ENCODE results near the gene NR3C1. TPM values are rescaled to one million over a fixed set of nuclear protein-coding genes. Genes with fewer than 3 reads are reported as not detected.

Gene NR3C1
- total and polyA plus RNA-seq, 2 of the 13 experiments (the other 11 are each of a cell fraction or from before 2014, with no cell fraction given): 10.0 to 24.3 TPM

DNA sequence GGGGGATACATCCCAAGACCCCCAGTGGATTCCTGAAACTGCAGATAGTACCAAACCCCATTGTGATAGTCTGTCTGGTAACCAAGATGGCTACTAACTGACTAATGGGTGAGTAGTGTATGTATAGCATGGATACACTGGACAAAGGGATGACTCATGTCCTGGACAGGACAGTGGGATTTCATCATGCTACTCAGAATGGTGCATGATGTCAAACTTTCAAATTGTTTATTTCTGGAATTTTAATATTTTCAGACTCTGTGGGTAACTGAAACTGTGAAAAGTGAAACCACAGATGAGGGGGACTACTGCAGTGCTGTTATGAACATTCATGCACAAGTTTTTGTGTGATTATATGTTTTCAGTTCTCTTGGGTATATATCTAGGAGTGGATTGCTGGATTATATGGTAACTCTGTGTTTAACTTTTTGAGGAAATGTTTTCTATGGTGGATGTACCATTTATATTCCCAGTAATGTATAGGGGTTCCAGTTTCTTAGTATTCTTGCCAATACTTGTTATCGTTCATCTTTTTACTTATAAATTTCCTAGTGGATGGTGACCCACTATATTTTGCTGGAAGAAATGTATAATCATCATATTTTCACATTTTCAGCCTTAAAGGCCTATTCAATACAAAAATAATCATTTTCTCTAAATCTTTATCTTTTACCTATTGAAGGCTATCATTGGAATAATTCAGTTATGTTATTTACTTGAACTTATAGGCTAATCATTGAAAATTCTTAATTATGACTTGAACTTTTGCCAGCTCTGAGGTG, 140.9 kb downstream of the NR3C1 start:
- no peak for FAIRE-seq
- H3K9me3 ChIP-seq (ENCODE audit: low read length): no peaks in the 10 kb centered on the region

More for the DNA sequence above, 140.9 kb downstream of the NR3C1 start:
- TF ChIP-seq KLF9 (CRISPR knock-in tag; IDR thresholded peaks at IDR 0.05; ENCODE audit: low read depth) (no peak), CEBPB (IDR thresholded peaks at IDR 0.05; ENCODE audit: borderline replicate concordance, low read depth, low read length) (0 out of 2 replicates have a peak, but pooled peaks have one; percentile 14), ZNF644 (CRISPR knock-in tag; IDR thresholded peaks at IDR 0.05; ENCODE audit: low read depth) (peak; percentile 52; the same call in 1 of the 2 replicates), ZBTB8A (CRISPR knock-in tag; IDR thresholded peaks at IDR 0.05; ENCODE audit: borderline replicate concordance, low read depth) (no peak), ZNF616 (CRISPR knock-in tag; IDR thresholded peaks at IDR 0.05; ENCODE audit: low read depth) (no peak), ZNF274 (CRISPR knock-in tag; IDR thresholded peaks at IDR 0.05) (no peak), FOXJ3 (CRISPR knock-in tag; IDR thresholded peaks at IDR 0.05; ENCODE audit: borderline replicate concordance) (no peak), ZBTB21 (CRISPR knock-in tag; IDR thresholded peaks at IDR 0.05) (no peak), TAF1 (CRISPR knock-in tag; IDR thresholded peaks at IDR 0.05) (no peak), RFX1 (IDR thresholded peaks at IDR 0.05) (no peak), BCL6 (CRISPR knock-in tag; IDR thresholded peaks at IDR 0.05) (no peak), ZNF670 (CRISPR knock-in tag; IDR thresholded peaks at IDR 0.05; ENCODE audit: borderline replicate concordance) (no peak), CEBPG (CRISPR knock-in tag; IDR thresholded peaks at IDR 0.05) (0 out of 2 replicates have a peak, but pooled peaks have one; percentile 18), FOSL2 (CRISPR knock-in tag; IDR thresholded peaks at IDR 0.05) (peak; percentile 89), EEA1 (CRISPR knock-in tag; IDR thresholded peaks at IDR 0.05; ENCODE audit: borderline replicate concordance) (no peak), MXI1 (IDR thresholded peaks at IDR 0.05; ENCODE audit: borderline replicate concordance, low read depth, low read length) (no peak), MAFK (conservative IDR thresholded peaks at IDR 0.05 in 1 of 2, IDR thresholded peaks at IDR 0.05 in 1 of 2; ENCODE audit: low read length in 2 of 2) (peak; percentile 28 to 34; a peak in 1 of 4 replicates), MAFF (IDR thresholded peaks at IDR 0.05; ENCODE audit: low read depth, low read length) (peak; percentile 28; the same call in 1 of the 2 replicates)
- TF ChIP-seq, protein P1, sequence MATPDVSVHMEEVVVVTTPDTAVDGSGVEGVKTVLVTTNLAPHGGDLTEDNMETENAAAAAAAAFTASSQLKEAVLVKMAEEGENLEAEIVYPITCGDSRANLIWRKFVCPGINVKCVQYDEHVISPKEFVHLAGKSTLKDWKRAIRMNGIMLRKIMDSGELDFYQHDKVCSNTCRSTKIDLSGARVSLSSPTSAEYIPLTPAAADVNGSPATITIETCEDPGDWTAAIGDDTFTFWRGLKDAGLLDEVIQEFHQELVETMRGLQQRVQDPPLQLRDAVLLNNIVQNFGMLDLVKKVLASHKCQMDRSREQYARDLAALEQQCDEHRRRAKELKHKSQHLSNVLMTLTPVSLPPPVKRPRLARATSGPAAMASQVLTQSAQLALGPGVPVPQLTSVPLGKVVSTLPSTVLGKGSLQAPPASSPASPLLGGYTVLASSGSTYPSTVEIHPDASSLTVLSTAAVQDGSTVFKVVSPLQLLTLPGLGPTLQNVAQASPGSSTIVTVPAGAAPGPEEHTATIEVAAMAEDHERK (CRISPR knock-in tag; IDR thresholded peaks at IDR 0.05; ENCODE audit: low read depth): no peak
- TF ChIP-seq, protein P2, sequence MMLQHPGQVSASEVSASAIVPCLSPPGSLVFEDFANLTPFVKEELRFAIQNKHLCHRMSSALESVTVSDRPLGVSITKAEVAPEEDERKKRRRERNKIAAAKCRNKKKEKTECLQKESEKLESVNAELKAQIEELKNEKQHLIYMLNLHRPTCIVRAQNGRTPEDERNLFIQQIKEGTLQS (CRISPR knock-in tag; IDR thresholded peaks at IDR 0.05): 0 out of 2 replicates have a peak, but pooled peaks have one; percentile 22
- TF ChIP-seq, protein P3, sequence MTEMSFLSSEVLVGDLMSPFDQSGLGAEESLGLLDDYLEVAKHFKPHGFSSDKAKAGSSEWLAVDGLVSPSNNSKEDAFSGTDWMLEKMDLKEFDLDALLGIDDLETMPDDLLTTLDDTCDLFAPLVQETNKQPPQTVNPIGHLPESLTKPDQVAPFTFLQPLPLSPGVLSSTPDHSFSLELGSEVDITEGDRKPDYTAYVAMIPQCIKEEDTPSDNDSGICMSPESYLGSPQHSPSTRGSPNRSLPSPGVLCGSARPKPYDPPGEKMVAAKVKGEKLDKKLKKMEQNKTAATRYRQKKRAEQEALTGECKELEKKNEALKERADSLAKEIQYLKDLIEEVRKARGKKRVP (CRISPR knock-in tag; IDR thresholded peaks at IDR 0.05): peak in 1 of 2 experiments; percentile 81; a peak in 2 of 4 replicates
- DNase-seq (ENCODE audit: low spot score) (peak; percentile 27), ATAC-seq (no peak)
- no peaks in the 10 kb centered on the region for H3K27me3 ChIP-seq (ENCODE audit: control insufficient read depth in 1 of 2, insufficient read depth in 2 of 2, low read length in 2 of 2)
- H2AFZ ChIP-seq (ENCODE audit: low read length): no peak overlapping the region
- H3K4me2 ChIP-seq (ENCODE audit: low read depth, low read length): no peak overlapping the region
- in situ Hi-C loops (cut with HindIII; ENCODE audit: extremely low pct_ligation_motif_present, low pct_unique_long_range_greater_than_20kb) (no loop called here), intact Hi-C loops (cut with micrococcal nuclease; ENCODE audit: unreplicated experiment) (no loop called here)
- no TSS peak for BruUV-seq (replicated peaks)
- no peaks in the 10 kb centered on the region for H3K36me3 ChIP-seq (replicated peaks in 1 of 2; ENCODE audit: control insufficient read depth in 1 of 2, insufficient read depth in 2 of 2, low read length in 2 of 2)
- 94% methylated on average over 1 of the region's 1 CpG for WGBS (ENCODE audit: low lambda C conversion rate)
- ChIA-PET POLR2A (no interaction called here), CTCF (ENCODE audit: low intra/inter-chr PET ratio, low total read pairs) (no interaction called here)
- H3K4me1 ChIP-seq (ENCODE audit: insufficient read depth, low read length): no peaks in the 10 kb centered on the region
- H3K4me3 ChIP-seq (replicated peaks in 1 of 3; ENCODE audit: insufficient read depth in 1 of 3, low read depth in 2 of 3, low read length in 3 of 3): no peak overlapping the region
- no peak overlapping the region for H3K27ac ChIP-seq (ENCODE audit: extremely low read length, insufficient read depth, low read length)
- no peaks in the 10 kb centered on the region for H4K20me1 ChIP-seq (ENCODE audit: insufficient read depth, low read length)
- no peak overlapping the region for H3K9ac ChIP-seq (ENCODE audit: insufficient read depth, low read depth, low read length)
- no peaks in the 10 kb centered on the region for H3K79me2 ChIP-seq (ENCODE audit: insufficient read depth, low read length)

Data from HepG2 (cell line).